Muscle layer of duodenum (tissue), 2 donors: ENCODE data around the gene CCDC14.

Source experiments
- H3K27ac ChIP-seq: one replicate; pipeline ENCODE4 v1.7.0; 2013; ENCODE audit warnings: mild to moderate bottlenecking, low read length
- H3K27me3 ChIP-seq: one replicate; pipeline ENCODE4 v1.7.0; 2013; ENCODE audit warnings: low read depth, mild to moderate bottlenecking, control low read depth, low read length
- H3K36me3 ChIP-seq, 2 donors: one replicate each; pipeline ENCODE4 v1.7.0; 2013; ENCODE audit warnings: low read length in 2 of 2, control low read depth in 1 of 2, mild to moderate bottlenecking in 1 of 2; ENCODE audit not compliant: insufficient read depth in 2 of 2, control insufficient read depth in 1 of 2
- H3K4me1 ChIP-seq, 2 donors: one replicate each; pipeline ENCODE4 v1.7.0; 2013; ENCODE audit warnings: low read length in 2 of 2, mild to moderate bottlenecking in 2 of 2, control low read depth in 1 of 2, moderate library complexity in 1 of 2; ENCODE audit not compliant: insufficient read depth in 2 of 2, control insufficient read depth in 1 of 2
- H3K4me3 ChIP-seq, 2 donors: one replicate each; pipeline ENCODE4 v1.7.0; 2013; ENCODE audit warnings: low read length in 2 of 2, low read depth in 1 of 2, mild to moderate bottlenecking in 1 of 2
- H3K9me3 ChIP-seq, 2 donors: one replicate each; pipeline ENCODE4 v1.7.0; 2013; ENCODE audit warnings: low read length in 2 of 2, control low read depth in 1 of 2, mild to moderate bottlenecking in 1 of 2; ENCODE audit not compliant: control insufficient read depth in 1 of 2
- donor health status: healthy.

Gene CCDC14

GRCh38 chr3:123934250-123934649 lies 26.8 kb downstream of the CCDC14 start:
- Histone ChIP-seq H3K27me3 (no peaks in the 10 kb centered on the region), H3K9me3 (no peaks in the 10 kb centered on the region), H3K4me1 (no peaks in the 10 kb centered on the region), H3K27ac (no peak overlapping the region), H3K36me3 (peaks cover 9 to 12% of the 10 kb centered on the region in 2 donors), H3K4me3 (no peak overlapping the region)

GRCh38 chr3:123930445-123930844 lies 30.6 kb downstream of the CCDC14 start:
- no peak overlapping the region for H3K27ac ChIP-seq
- H3K4me1 ChIP-seq, result no peaks in the 10 kb centered on the region
- H3K27me3 ChIP-seq, result no peaks in the 10 kb centered on the region
- peaks cover 9 to 12% of the 10 kb centered on the region in 2 donors for H3K36me3 ChIP-seq
- H3K4me3 ChIP-seq, result no peak overlapping the region
- H3K9me3 ChIP-seq, result no peaks in the 10 kb centered on the region

- H3K27me3 ChIP-seq, result no peaks in the 10 kb centered on the region
- H3K27ac ChIP-seq, result no peak overlapping the region
- no peaks in the 10 kb centered on the region for H3K9me3 ChIP-seq
- peaks cover 9 to 16% of the 10 kb centered on the region in 2 donors for H3K36me3 ChIP-seq
- no peaks in the 10 kb centered on the region for H3K4me1 ChIP-seq
- no peak overlapping the region for H3K4me3 ChIP-seq
Measured at GRCh38 chr3:123929325-123929724, 31.7 kb downstream of the CCDC14 start.

GRCh38 chr3:123926396-123926795 lies 34.6 kb downstream of the CCDC14 start:
- Histone ChIP-seq H3K4me1 (no peaks in the 10 kb centered on the region), H3K27ac (no peak overlapping the region), H3K27me3 (no peaks in the 10 kb centered on the region), H3K9me3 (peaks cover 0 to 3% of the 10 kb centered on the region in 2 donors), H3K36me3 (peaks cover 14 to 26% of the 10 kb centered on the region in 2 donors), H3K4me3 (no peak overlapping the region)

- Histone ChIP-seq H3K36me3 (peaks cover 7 to 34% of the 10 kb centered on the region in 2 donors), H3K4me1 (no peaks in the 10 kb centered on the region), H3K9me3 (peaks cover 6 to 15% of the 10 kb centered on the region in 2 donors), H3K27me3 (no peaks in the 10 kb centered on the region), H3K4me3 (no peak overlapping the region), H3K27ac (no peak overlapping the region)
Measured at GRCh38 chr3:123920868-123921267, 40.2 kb downstream of the CCDC14 start.

GRCh38 chr3:123920383-123920782 lies 40.6 kb downstream of the CCDC14 start:
- Histone ChIP-seq H3K4me1 (no peaks in the 10 kb centered on the region), H3K27me3 (no peaks in the 10 kb centered on the region), H3K36me3 (peaks cover 7 to 34% of the 10 kb centered on the region in 2 donors), H3K27ac (no peak overlapping the region), H3K9me3 (peaks cover 6 to 15% of the 10 kb centered on the region in 2 donors), H3K4me3 (no peak overlapping the region)

- no peaks in the 10 kb centered on the region for H3K4me1 ChIP-seq
- H3K27me3 ChIP-seq, result no peaks in the 10 kb centered on the region
- peaks cover 6 to 15% of the 10 kb centered on the region in 2 donors for H3K9me3 ChIP-seq
- H3K36me3 ChIP-seq, result peaks cover 12 to 36% of the 10 kb centered on the region in 2 donors
- no peak overlapping the region for H3K4me3 ChIP-seq
- H3K27ac ChIP-seq, result no peak overlapping the region
Measured at GRCh38 chr3:123919353-123919752, 41.7 kb downstream of the CCDC14 start.

- no peaks in the 10 kb centered on the region for H3K4me1 ChIP-seq
- peaks cover 5 to 6% of the 10 kb centered on the region in 2 donors for H3K36me3 ChIP-seq
- H3K27me3 ChIP-seq, result no peaks in the 10 kb centered on the region
- H3K4me3 ChIP-seq, result no peak overlapping the region
- no peaks in the 10 kb centered on the region for H3K9me3 ChIP-seq
- H3K27ac ChIP-seq, result no peak overlapping the region
Measured at GRCh38 chr3:123914829-123915228, 46.2 kb downstream of the CCDC14 start.

GRCh38 chr3:123909785-123910184 lies 51.2 kb downstream of the CCDC14 start:
- peaks cover 0 to 2% of the 10 kb centered on the region in 2 donors for H3K36me3 ChIP-seq
- H3K27me3 ChIP-seq, result no peaks in the 10 kb centered on the region
- H3K9me3 ChIP-seq, result no peaks in the 10 kb centered on the region
- no peaks in the 10 kb centered on the region for H3K4me1 ChIP-seq
- no peak overlapping the region for H3K27ac ChIP-seq
- H3K4me3 ChIP-seq, result no peak overlapping the region

- no peaks in the 10 kb centered on the region for H3K36me3 ChIP-seq
- no peak overlapping the region for H3K27ac ChIP-seq
- no peak overlapping the region for H3K4me3 ChIP-seq
- no peaks in the 10 kb centered on the region for H3K9me3 ChIP-seq
- H3K4me1 ChIP-seq, result no peaks in the 10 kb centered on the region
- no peaks in the 10 kb centered on the region for H3K27me3 ChIP-seq
Measured at GRCh38 chr3:123907720-123908119, 53.3 kb downstream of the CCDC14 start.

- Histone ChIP-seq H3K36me3 (no peaks in the 10 kb centered on the region), H3K27me3 (no peaks in the 10 kb centered on the region), H3K4me1 (no peaks in the 10 kb centered on the region), H3K9me3 (no peaks in the 10 kb centered on the region), H3K27ac (no peak overlapping the region), H3K4me3 (no peak overlapping the region)
Measured at GRCh38 chr3:123899300-123899865, 61.6 kb downstream of the CCDC14 start.

GRCh38 chr3:123893012-123893411 lies 68.0 kb downstream of the CCDC14 start:
- Histone ChIP-seq H3K27me3 (no peaks in the 10 kb centered on the region), H3K4me3 (no peak overlapping the region), H3K9me3 (peaks cover 3 to 7% of the 10 kb centered on the region in 2 donors), H3K4me1 (no peaks in the 10 kb centered on the region), H3K27ac (no peak overlapping the region), H3K36me3 (no peaks in the 10 kb centered on the region)
